Measurements from ENCODE around the gene SRSF10.
"Not testable (repeated sequence)": the region's sequence is repeated elsewhere in the genome, so short reads cannot be mapped to it uniquely, and the experiment has no call there.

The SRSF10 gene

GRCh38 chr1:23996700-23997229 is 16.6 kb upstream of the SRSF10 start:
- no peak for DNase-seq

- DNase-seq = no peak
Measured at GRCh38 chr1:23995431-23995837, 15.3 kb upstream of the SRSF10 start.

GRCh38 chr1:23992011-23992410 is 11.9 kb upstream of the SRSF10 start:
- DNase-seq = not testable (repeated sequence)

GRCh38 chr1:23989263-23989662 is 9.1 kb upstream of the SRSF10 start:
- DNase-seq = no peak

- not testable (repeated sequence) for DNase-seq
Measured at GRCh38 chr1:23987038-23987437, 6.9 kb upstream of the SRSF10 start.

GRCh38 chr1:23984417-23985186 is 4.5 kb upstream of the SRSF10 start:
- DNase-seq = no peak

- no peak for DNase-seq
Measured at GRCh38 chr1:23980728-23981070, 572 bp upstream of the SRSF10 start.

GRCh38 chr1:23979387-23979880 is 693 bp downstream of the SRSF10 start:
- DNase-seq = no peak

- DNase-seq = no peak
Measured at GRCh38 chr1:23978805-23979204, 1.3 kb downstream of the SRSF10 start.

- DNase-seq = no peak
Measured at GRCh38 chr1:23977854-23978191, 2.3 kb downstream of the SRSF10 start.

- no peak for DNase-seq
Measured at GRCh38 chr1:23977187-23977853, 2.8 kb downstream of the SRSF10 start.

- DNase-seq = no peak
Measured at GRCh38 chr1:23967871-23968270, 12.3 kb downstream of the SRSF10 start.

GRCh38 chr1:23966973-23967493 is 13.1 kb downstream of the SRSF10 start:
- no peak for DNase-seq

GRCh38 chr1:23964790-23965740 is 15.1 kb downstream of the SRSF10 start:
- no peak for DNase-seq

GRCh38 chr1:23964235-23964668 is 15.9 kb downstream of the SRSF10 start:
- DNase-seq = no peak

GRCh38 chr1:23963617-23964234 is 16.4 kb downstream of the SRSF10 start:
- no peak for DNase-seq

- DNase-seq = no peak
Measured at GRCh38 chr1:23960291-23961020, 19.7 kb downstream of the SRSF10 start.

- DNase-seq = peak; percentile 94
Measured at GRCh38 chr1:23959461-23960290, 20.5 kb downstream of the SRSF10 start, which contains the start of gene PNRC2. Gene PNRC2 (plus strand): TSS chr1:23959828. CDS start chr1:23961458, 1,630 bp downstream.

GRCh38 chr1:23958810-23959460 is 21.2 kb downstream of the SRSF10 start:
- peak; percentile 94 for DNase-seq
